NCI-H2081 (cell line): ENCODE measurements around the gene CHST9.

Source experiments
- DNase-seq, 2 experiments: peaks; one replicate each; lab custom pipeline; 2025; lab: John Stamatoyannopoulos, UW

CHST9 gene

GRCh38 chr18:26864658-26865057, 320.4 kb downstream of the CHST9 start:
- no peak for DNase-seq

GRCh38 chr18:26863921-26864497, 321.1 kb downstream of the CHST9 start:
- DNase-seq: no peak

GRCh38 chr18:26863122-26863879, 321.8 kb downstream of the CHST9 start:
- peak; percentile 74 to 77 for DNase-seq

- DNase-seq: no peak
Measured at GRCh38 chr18:26862084-26862483, 323.0 kb downstream of the CHST9 start.
